ENCODE results near the gene PRG3.
A peak's percentile ranks its signal among the peaks of the same experiment; 100 is the strongest.

Gene PRG3

GRCh38 chr11:57336111-57336666, 44.8 kb downstream of the PRG3 start:
- TF ChIP-seq, protein P1, sequence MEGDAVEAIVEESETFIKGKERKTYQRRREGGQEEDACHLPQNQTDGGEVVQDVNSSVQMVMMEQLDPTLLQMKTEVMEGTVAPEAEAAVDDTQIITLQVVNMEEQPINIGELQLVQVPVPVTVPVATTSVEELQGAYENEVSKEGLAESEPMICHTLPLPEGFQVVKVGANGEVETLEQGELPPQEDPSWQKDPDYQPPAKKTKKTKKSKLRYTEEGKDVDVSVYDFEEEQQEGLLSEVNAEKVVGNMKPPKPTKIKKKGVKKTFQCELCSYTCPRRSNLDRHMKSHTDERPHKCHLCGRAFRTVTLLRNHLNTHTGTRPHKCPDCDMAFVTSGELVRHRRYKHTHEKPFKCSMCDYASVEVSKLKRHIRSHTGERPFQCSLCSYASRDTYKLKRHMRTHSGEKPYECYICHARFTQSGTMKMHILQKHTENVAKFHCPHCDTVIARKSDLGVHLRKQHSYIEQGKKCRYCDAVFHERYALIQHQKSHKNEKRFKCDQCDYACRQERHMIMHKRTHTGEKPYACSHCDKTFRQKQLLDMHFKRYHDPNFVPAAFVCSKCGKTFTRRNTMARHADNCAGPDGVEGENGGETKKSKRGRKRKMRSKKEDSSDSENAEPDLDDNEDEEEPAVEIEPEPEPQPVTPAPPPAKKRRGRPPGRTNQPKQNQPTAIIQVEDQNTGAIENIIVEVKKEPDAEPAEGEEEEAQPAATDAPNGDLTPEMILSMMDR (IDR thresholded peaks at IDR 0.05; ENCODE audit: control insufficient read depth, insufficient read depth, low read depth, low read length, missing control alignments), result no peak
- peak overlapping the region; percentile 81 for H3K4me3 ChIP-seq (ENCODE audit: control insufficient read depth, low read depth, low read length)
- DNase-seq (ENCODE audit: low read depth), result no peak

GRCh38 chr11:57335343-57336110, 45.4 kb downstream of the PRG3 start, which contains the start of gene SSRP1:
TSS of gene SSRP1 (minus strand) at chr11:57335892. CDS start at chr11:57335121, 771 bp downstream.
- TF ChIP-seq, protein P1 (IDR thresholded peaks at IDR 0.05; ENCODE audit: control insufficient read depth, insufficient read depth, low read depth, low read length, missing control alignments), result no peak
- no peak for DNase-seq (ENCODE audit: low read depth)
- peak within 1 kb of the TSS; percentile 81 for H3K4me3 ChIP-seq (ENCODE audit: control insufficient read depth, low read depth, low read length)

- H3K4me3 ChIP-seq (ENCODE audit: control insufficient read depth, low read depth, low read length), result peak overlapping the region; percentile 81
- TF ChIP-seq, protein P1 (IDR thresholded peaks at IDR 0.05; ENCODE audit: control insufficient read depth, insufficient read depth, low read depth, low read length, missing control alignments), result no peak
- DNase-seq (ENCODE audit: low read depth), result no peak
Observed at GRCh38 chr11:57335023-57335342, 46.0 kb downstream of the PRG3 start.

- no peak for DNase-seq (ENCODE audit: low read depth)
- no peak overlapping the region for H3K4me3 ChIP-seq (ENCODE audit: control insufficient read depth, low read depth, low read length)
- TF ChIP-seq, protein P1 (IDR thresholded peaks at IDR 0.05; ENCODE audit: control insufficient read depth, insufficient read depth, low read depth, low read length, missing control alignments), result no peak
Observed at GRCh38 chr11:57332694-57333440, 48.1 kb downstream of the PRG3 start.

- DNase-seq (ENCODE audit: low read depth), result no peak
- TF ChIP-seq, protein P1 (IDR thresholded peaks at IDR 0.05; ENCODE audit: control insufficient read depth, insufficient read depth, low read depth, low read length, missing control alignments), result no peak
- H3K4me3 ChIP-seq (ENCODE audit: control insufficient read depth, low read depth, low read length), result no peak overlapping the region
Observed at GRCh38 chr11:57331720-57332119, 49.2 kb downstream of the PRG3 start.

GRCh38 chr11:57330029-57330428, 50.9 kb downstream of the PRG3 start:
- TF ChIP-seq, protein P1 (IDR thresholded peaks at IDR 0.05; ENCODE audit: control insufficient read depth, insufficient read depth, low read depth, low read length, missing control alignments), result no peak
- DNase-seq (ENCODE audit: low read depth), result no peak
- no peak overlapping the region for H3K4me3 ChIP-seq (ENCODE audit: control insufficient read depth, low read depth, low read length)

Measured in AG09309 (cell line).